GM21423 (cell line): ENCODE data around the gene KIZ.

Source experiments
- ATAC-seq: cut with Tn5 transposase; IDR thresholded peaks from one replicate; pipeline ENCODE4 v1.9.1; 2021; ENCODE audit warnings: mild to moderate bottlenecking, moderate library complexity; ENCODE audit not compliant: unreplicated experiment

KIZ gene

DNA sequence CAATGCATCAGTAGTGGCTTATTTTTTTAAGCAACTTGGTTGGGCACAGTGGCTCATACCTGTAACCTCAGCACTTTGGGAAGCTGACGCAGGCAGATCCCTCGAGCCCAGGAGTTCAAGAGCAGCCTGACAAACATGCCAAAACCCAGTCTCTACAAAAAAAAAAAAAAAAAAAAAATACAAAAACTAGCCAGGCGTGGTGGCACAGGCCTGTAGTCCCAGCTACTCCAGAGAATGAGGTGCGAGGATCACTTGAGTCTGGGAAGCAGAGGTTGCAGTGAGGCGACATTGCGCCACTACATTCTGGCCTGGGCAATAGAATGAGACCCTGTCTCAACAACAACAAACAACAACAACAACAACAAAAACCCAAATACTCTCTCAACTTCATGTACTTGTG lies 132.5 kb downstream of the KIZ start:
- no peak for ATAC-seq

DNA sequence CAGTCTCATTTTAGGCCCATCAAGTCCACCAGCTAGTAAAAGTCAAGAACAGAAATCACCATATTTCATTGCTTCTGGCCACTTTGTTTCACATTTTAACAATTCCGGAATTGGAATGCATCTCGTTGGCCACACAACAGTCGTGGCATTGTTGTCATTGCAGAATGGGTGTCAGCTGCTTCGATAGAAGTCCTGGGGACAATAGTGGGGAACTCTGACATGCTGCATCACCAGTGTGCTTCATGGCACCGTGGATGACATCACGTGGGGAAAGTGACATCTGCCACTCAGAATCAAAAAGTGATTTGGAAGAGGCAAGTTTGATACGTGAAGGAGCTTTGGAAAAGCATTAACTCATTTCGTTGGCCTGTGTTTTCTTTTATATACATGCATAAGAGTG lies 133.5 kb downstream of the KIZ start:
- no peak for ATAC-seq

DNA sequence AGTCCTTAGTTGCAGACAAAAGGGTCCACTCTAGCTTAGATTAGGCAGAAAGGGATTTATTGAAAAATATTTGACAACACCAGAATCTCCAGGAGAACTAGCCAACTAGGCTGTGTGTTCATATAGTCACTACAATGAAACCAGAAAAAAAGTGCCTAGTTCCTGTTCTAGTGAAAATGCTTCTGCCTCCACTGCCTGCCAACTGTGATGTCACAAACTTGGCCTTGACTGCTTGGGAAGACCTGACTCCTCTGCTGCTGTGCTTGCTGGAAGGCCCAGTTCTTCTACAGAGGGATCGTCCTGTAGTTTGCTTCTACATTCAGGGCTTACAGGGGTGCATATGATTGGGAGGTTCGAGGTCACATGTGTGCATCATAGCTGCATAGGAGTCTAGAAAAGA lies 136.9 kb downstream of the KIZ start:
- no peak for ATAC-seq

- no peak for ATAC-seq
These were observed 139.6 kb downstream of the KIZ start for GRCh38 chr20:21265261-21266190.

DNA sequence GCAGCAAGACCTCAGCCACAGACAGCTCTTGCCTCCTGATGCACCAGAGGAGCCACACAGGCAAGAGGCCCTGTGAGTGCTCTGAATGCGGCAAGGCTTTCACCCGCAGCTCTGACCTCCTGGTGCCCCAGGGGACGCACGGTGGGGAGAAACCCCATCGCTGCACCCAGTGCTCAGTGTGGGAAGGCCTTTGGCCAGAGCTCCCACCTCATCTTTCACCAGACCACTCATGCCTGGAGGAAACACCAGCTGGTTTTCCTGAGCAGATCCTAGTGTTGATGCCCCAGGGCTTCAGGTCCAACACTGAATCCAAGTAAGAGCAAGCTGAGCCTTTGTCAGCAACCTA lies 140.3 kb downstream of the KIZ start:
- ATAC-seq: no peak

- ATAC-seq: no peak
These were observed 143.9 kb downstream of the KIZ start for GRCh38 chr20:21269772-21270171.

DNA sequence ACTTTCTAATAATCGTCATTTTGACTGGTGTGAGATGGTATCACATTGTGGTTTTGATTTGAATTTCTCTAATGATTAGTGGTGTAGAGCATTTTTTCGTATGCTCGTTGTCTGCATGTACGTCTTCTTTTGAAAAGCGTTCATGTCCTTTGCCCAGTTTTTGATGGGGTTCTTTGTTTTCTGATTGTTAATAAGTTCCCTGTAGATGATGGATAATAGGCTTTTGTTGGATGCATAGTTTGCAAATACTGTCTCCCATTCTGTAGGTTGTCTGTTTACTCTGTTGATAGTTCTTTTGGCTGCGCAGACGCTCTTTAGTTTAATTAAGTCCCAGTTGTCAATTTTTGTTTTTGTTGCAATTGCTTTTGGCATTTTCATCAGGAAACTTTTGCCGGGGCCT lies 144.9 kb downstream of the KIZ start:
- no peak for ATAC-seq

- no peak for ATAC-seq
These were observed 146.4 kb downstream of the KIZ start for GRCh38 chr20:21272279-21272678.

GRCh38 chr20:21272679-21273078 lies 146.8 kb downstream of the KIZ start:
- no peak for ATAC-seq

DNA sequence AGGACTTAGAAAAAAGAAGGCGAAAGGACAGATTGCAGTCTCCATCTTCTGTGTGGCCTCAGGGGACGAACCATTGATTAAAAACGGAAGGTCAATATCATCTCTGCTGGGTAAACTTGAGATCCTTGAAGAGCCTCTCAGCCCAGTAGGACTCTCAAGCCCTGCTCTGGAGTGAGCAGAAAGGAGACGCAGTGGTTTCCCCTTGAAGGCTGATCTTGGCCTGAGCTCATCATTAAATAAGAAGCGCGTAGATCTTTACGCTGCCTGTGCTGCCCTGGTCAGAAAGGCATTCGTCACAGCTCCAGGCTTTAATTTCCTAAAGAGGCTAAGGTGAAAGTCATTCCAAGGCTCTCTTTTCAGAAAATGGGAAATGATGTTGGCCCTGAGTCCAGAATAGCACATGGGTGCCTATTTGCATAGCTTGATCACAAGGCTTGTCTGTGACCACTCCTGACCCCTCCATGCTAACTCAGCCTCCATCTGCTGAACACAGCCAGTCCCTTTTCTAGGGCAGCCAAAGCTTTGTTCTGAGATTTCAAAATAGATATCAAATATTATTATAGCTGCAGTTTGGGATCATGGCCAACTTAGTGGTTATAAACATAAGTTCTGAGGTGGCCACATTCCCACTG lies 148.0 kb downstream of the KIZ start:
- ATAC-seq: no peak

- no peak for ATAC-seq
These were observed 152.9 kb downstream of the KIZ start for GRCh38 chr20:21278829-21279228.

GRCh38 chr20:21279706-21280521 lies 154.0 kb downstream of the KIZ start:
- ATAC-seq: no peak

DNA sequence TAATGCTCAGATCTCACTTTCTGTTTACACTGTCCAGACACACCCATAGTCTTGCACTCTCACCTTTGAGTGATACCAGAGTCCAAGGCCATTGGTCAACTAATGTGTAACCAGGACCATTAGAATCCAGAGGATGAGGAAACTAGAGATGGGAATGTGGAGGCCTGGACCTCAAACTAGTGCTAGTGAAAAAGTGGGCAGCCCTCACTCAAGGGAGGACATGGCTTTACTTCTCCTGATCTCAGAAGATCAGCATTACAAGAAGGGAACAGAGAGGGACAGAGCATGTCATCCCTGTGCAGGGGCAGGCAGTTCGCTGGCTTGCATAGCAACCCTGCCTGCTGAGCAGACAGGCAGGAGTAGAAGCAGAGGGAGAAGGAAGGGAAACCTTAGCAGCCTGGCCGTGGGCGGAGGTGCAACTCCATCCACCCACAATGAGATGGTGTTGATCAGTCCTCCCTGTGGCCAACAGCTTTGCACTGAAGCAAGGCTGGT lies 154.7 kb downstream of the KIZ start:
- ATAC-seq: no peak

DNA sequence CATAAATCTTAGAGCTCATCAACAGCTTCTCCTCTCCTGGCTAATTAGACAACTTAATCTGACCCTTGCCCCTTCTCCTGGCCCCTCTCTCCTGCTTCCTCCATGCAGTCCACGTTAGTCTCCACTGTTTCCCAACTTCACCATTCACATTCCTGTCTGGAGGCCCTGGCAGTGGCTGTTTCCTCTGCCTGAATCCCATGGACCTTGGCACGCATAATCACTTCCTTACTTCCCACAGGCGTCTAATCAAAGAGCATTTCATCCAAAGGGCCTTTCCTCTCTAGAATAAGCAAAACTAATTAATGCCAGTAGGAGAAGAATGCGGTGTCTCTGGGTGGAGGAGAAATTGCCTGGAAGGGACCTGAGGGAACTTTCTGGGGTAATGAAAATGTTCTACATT lies 160.9 kb downstream of the KIZ start:
- no peak for ATAC-seq

DNA sequence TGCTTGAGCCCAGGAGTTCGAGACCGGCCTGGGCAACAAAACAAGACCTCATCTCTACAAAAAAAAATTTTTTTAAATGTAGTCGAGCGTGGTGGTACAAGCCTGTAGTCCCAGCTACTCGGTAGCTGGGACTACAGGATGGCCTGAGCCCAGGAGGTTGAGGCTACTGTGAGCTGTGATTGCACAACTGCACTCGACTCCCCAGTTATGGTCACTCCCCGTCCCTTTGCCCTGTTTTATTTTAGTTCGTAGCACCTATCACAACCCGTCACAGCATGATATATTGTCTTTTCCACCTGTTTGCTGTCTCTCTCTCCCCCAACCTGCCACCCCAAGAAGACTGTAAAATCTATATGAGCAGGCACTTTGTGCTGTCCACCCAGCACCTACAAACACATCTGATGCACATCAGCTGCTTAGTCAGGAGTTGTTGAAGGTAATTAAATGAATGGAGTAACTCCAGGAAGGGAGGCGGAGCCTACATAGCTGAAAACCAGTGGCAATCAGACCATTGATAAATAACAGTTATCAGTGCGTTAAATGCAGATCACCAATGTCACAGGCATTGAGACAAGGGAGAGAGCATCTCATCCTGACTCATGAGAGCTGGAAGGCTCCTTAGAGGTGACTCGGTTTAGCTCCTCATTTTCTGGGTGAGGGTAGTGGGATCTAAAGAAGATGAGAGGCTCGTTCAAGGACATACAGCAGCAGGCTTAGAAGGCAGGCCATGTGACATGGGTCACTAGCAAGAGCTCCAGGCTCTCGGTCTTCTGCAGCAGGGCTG lies 162.9 kb downstream of the KIZ start:
- ATAC-seq: no peak

DNA sequence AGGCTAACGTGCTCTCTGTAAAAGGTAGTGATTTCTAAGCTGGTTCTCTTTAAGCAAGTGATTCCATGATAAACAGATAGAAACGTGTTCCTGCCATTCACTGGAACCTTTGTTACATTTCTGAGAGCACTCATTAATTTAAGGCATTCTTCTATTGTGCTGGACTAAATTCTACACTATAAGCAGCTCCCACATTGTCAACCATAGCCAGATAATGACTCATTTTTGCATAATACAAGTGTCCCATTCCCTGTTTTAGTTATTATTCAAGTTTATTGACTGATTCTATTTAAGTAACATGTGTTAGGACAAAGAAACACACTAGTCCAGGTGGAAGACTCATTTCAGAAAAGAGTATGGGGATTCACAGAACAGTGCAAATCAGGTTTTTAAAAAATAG lies 163.8 kb downstream of the KIZ start:
- no peak for ATAC-seq

DNA sequence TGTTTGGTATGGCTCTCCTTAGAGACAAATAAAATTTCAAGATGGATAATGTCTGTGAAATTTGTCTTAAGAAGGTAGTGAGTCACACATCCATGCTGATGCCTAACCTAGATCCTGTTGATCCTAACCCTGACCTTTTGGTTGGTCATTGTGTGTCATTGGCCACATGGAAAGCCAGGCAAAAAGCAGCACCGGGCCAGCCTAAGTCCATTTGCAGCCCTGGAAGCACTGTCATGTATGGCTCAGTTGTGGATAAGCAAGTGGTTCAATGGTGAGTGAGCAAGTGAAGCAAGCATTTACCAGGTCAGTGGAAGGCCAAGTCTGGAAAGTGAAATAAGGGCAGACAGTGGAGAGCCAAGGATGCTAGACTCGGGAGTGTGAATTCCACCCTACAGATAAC lies 165.1 kb downstream of the KIZ start:
- no peak for ATAC-seq

- no peak for ATAC-seq
These were observed 168.9 kb downstream of the KIZ start for GRCh38 chr20:21294755-21295154.
